KOPT-K1 (cell line): ENCODE measurements around the gene FGF10.

Source experiments
- H3K27ac ChIP-seq: fragments of 200-600 bp; sonication (generic); 2 replicates; pipeline ENCODE4 v1.5.1; 2016; ENCODE audit warnings: antibody characterized with exemption, mild to moderate bottlenecking, low read depth, low read length; ENCODE audit not compliant: poor library complexity, severe bottlenecking
- H3K36me3 ChIP-seq: fragments of 200-600 bp; sonication (generic); 2 replicates; pipeline ENCODE4 v1.5.1; 2017; ENCODE audit warnings: antibody characterized with exemption, mild to moderate bottlenecking, low read length, moderate library complexity; ENCODE audit not compliant: insufficient read depth
- H3K9me3 ChIP-seq: fragments of 200-600 bp; sonication (generic); 2 replicates; pipeline ENCODE4 v1.5.1; 2017; ENCODE audit warnings: antibody characterized with exemption, low read length, mild to moderate bottlenecking; ENCODE audit not compliant: insufficient read depth, poor library complexity, severe bottlenecking

The FGF10 gene

DNA sequence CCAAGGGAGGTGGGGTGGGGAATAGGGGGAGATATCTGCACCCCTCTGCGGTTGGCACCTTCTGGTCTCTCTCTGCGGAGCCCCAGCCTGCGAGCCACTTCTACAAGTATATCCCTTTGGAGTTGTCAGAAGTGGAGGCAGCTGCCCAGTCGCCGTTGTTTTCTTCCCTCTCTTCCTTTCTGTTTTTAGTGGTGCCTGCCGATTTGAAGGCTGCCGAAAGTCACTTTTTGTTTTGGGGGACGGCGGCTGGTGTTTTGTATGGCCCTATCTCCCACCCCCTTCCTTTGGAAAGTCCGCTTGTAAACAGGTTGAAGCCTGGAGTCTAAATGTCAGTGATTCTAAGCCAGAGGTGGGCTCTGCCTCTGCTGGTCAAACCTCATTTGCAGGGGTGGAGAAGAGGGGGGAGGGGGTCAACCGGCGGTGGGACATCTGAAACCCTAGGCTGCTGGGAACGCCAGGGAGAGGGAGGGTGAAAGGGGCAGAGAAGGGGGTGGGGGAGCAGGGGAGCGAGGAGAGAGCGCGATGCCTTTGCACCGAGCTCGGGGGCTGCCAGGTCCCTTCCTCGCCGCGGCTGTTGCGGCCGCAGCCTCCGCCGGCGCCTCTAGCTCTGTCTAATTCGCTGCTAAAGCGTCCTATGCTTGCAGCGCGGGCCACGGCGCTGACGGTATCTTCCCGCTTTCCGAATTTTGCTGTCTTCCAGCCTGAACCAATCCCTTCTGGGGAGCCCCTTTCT lies at the start of gene FGF10:
TSS of gene FGF10 (minus strand) at position 331 of the 733 bp plus-strand sequence. CDS start 738 bp downstream, outside the sequence.
- no peak within 1 kb of the TSS for H3K27ac ChIP-seq
- no peaks in the 10 kb centered on the region for H3K9me3 ChIP-seq
- no peaks in the 10 kb centered on the region for H3K36me3 ChIP-seq

DNA sequence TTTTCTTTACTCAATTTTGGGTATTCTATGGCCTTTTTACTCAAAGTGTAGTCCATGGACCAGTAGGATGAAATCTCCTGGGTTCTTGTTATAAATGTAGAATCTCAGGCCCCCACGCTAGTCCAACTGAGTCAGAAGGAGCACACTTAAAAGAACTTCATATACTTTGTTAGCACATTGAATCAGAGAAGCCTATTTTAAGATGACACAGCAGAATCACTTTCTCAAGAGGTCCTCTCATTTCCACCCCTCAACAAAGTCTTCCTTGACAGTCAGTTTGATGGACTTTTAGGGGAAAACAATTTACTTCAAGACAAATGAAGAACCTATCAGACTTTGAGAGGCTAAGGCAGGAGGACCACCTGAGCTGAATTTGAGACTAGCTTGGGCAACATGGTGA lies 37.7 kb upstream of the FGF10 start:
- Histone ChIP-seq H3K36me3 (no peaks in the 10 kb centered on the region), H3K9me3 (no peaks in the 10 kb centered on the region), H3K27ac (no peak overlapping the region)

DNA sequence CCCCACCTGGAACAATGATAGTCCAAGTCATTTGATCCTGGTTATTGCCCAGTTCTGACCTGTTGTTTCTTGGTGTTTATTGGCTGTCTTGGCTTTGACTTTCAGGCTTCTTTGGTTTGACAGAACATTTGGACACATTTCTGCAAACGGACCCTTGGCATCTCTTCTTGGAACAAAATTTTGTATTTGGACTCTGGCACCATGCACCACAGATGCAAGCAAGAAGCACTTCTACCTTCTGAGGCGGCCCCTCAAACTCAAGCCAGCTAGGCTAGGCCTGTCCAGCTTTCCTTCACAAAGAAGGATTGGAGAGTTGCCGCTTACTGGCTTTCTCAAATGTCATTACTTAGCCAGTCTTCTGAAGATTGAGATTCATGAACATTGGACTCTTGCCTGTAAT lies 23.1 kb upstream of the FGF10 start:
- no peaks in the 10 kb centered on the region for H3K9me3 ChIP-seq
- H3K27ac ChIP-seq, result no peak overlapping the region
- H3K36me3 ChIP-seq, result no peaks in the 10 kb centered on the region

DNA sequence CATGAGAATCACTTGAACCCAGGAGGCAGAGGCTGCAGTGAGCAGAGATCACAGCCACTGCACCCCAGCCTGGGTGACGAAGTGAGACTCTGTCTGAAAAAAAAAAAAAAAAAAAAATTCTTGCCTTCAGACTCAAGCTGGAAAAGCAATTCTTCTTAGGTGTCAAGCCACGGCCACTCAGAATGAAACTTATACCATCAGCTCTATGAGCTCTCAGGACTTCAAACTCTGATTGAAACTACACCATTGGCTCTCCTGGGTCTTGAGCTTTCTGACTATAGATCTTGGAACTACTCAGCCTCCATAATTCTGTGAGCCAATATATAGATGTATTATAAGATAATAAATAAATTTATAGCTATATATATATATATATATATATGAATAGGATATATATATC lies 12.9 kb upstream of the FGF10 start:
- H3K27ac ChIP-seq, result no peak overlapping the region
- no peaks in the 10 kb centered on the region for H3K9me3 ChIP-seq

DNA sequence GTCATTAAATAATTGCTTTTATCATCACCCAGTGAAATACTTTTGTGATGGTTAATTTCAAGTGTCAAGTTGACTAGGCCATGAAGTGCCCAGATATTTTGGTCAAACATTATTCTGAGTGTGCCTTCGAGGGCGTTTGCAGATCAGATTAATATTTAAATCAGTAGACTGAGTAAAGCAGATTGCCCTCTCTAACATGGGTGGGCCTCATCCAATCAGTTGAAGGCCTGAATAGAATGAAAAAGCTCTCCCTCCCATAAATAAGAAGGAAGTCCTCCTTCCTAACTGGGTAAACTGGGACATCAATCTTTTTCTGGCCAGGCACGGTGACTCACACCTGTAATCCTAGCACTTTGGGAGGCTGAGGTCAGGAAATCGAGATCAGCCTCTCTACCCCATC lies 12.4 kb upstream of the FGF10 start:
- Histone ChIP-seq H3K27ac (no peak overlapping the region), H3K36me3 (no peaks in the 10 kb centered on the region), H3K9me3 (no peaks in the 10 kb centered on the region)

More for the DNA sequence above, 12.9 kb upstream of the FGF10 start:
- H3K36me3 ChIP-seq, result no peaks in the 10 kb centered on the region

DNA sequence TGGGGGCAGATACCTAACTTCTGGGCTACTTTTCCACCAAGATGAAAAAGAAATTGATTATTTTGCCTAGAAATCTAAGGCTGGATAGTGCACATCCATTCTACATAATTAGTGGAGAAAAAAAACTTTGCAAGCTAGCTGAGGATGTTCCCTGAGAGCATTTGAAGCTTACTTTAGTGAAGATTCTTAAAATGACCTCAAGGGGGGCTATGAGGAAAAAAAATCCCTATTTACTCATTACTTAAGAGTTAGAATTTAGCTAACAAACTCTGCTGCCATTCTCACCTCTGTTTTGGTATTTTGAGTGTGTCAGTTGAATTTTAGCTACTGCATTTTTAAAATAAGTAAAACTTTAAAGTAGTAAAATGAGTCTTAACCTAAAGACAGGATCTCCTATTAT lies 9.2 kb upstream of the FGF10 start:
- Histone ChIP-seq H3K9me3 (no peaks in the 10 kb centered on the region), H3K36me3 (no peaks in the 10 kb centered on the region), H3K27ac (no peak overlapping the region)

DNA sequence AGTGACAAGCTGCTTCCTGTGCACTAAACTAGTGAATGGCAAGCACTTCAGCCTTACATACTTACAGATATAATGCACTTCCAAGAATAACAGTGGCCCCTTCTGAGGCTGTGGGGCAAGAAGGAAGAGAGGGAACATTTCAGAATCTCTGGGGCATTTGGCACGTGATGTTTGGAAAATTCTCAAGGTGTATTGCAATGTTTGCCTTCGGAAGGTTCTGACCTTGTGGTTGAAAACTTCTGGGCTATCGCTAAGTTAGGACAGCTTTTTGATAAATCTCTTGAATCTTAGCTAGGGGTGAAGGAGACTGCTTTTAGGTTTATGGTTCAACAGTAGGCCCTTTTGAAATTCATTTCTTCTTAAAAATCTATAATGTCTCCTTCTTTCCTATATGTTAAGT lies 7.1 kb upstream of the FGF10 start:
- H3K36me3 ChIP-seq, result no peaks in the 10 kb centered on the region
- H3K27ac ChIP-seq, result no peak overlapping the region
- no peaks in the 10 kb centered on the region for H3K9me3 ChIP-seq

DNA sequence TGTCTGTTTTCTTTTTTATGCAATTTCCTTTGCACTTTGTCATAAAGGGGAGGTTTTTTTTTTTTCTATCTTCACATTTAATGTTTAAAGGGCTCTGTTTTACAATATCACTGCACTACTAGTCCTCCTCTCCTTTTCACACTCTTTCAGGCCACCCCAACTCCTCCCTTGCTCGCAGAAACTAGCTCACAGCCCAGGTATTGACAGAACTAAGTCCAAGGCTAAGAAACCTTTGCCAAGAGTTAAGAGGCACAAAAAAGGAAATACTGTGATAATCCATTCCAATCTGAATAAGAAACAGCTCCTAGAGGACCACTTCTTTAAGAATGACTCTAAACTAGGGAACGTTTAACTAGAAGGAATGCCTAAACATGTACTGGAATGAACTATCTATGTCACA lies 1.1 kb upstream of the FGF10 start:
- Histone ChIP-seq H3K36me3 (no peaks in the 10 kb centered on the region), H3K9me3 (no peaks in the 10 kb centered on the region), H3K27ac (no peak overlapping the region)

DNA sequence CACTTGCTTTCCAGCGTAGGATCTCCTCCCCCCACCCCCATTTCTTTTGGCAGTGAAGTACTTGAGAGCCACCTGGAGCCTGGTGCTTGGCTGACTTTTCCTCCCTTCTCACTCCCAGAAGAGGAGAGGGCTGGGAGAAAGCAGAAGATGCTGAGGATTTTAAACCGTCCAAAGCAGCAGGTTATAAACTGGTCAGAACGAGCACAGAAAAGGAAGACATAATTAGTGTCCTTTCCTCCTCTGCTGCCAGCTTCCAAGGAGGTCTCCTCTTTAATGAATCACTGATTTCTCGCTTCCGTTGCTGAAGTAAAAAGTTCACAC lies 563 bp upstream of the FGF10 start:
- H3K27ac ChIP-seq, result no peak overlapping the region
- H3K36me3 ChIP-seq, result no peaks in the 10 kb centered on the region
- H3K9me3 ChIP-seq, result no peaks in the 10 kb centered on the region

DNA sequence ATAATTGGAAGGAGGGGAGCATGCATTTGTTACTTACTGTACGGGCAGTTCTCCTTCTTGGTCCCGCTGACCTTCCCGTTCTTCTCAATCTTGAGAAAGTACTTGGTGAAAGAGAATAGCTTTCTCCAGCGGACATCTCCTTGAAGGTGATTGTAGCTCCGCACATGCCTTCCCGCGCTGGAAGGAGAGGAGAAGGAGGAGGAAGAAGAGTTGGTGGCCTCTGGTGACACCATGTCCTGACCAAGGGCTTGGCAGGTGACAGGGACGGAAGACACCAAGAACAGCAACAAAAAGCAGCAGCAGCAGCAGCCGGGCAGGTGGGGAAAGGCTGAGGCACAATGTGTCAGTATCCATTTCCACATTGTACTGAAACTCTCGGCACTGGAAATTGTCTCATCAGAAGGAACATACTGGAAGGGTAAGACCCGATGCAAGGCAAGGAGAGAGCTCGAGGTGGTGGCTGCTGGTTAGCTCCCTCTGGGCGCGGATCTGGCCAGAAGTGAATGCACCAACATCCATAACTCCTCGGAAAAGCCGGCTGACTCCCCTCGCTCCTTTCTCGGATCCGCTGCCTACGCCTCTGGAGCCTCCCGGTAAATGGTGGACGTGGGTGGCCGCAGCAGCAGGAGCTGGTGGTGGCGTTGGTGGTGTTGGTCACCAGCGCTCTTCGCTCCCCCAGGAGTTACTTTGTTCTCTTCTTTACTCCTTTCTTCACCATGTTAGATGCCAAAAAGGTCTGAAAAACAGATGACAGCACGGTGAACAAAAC lies 715 bp downstream of the FGF10 start:
- no peaks in the 10 kb centered on the region for H3K36me3 ChIP-seq
- H3K9me3 ChIP-seq, result no peaks in the 10 kb centered on the region
- no peak overlapping the region for H3K27ac ChIP-seq

DNA sequence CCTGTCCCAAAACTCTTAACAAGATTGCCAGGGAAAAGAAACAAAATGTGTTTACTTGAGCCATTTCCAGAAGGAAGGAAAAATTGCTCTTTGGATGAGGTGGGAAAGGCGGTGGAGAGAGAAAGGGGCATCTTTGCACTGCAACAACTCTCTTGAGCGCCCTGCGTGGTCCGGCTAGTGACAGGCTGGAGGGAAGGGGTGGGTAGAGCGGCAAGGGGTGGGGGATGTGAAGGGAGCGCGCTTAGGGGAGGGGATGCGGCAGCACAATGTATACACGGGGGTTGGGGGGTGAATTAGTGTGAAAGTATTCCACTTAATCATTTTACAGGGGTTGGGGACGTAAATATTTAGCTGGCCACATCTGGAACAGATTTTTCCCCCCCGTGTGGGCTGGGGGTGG lies 1.3 kb downstream of the FGF10 start:
- no peak overlapping the region for H3K27ac ChIP-seq
- no peaks in the 10 kb centered on the region for H3K9me3 ChIP-seq
- no peaks in the 10 kb centered on the region for H3K36me3 ChIP-seq

DNA sequence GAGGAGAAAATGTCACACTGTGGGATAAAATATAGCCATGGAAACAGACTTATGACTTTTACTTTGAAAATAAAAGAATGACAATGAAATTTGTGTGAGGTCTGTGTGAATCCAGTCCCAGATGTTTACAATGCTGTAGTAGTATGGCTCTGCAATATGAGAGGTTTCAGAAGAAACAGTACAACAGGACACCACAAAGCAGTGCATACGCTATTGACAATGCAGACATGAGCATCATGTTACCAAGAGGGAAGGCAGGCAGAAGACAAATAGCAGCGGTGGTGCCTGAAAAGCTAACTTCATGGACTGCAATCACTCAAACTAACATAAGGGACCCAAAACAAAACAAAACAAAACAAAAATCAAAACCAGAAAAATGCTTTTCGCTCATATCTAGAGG lies 1.8 kb downstream of the FGF10 start:
- Histone ChIP-seq H3K36me3 (no peaks in the 10 kb centered on the region), H3K9me3 (no peaks in the 10 kb centered on the region), H3K27ac (no peak overlapping the region)

DNA sequence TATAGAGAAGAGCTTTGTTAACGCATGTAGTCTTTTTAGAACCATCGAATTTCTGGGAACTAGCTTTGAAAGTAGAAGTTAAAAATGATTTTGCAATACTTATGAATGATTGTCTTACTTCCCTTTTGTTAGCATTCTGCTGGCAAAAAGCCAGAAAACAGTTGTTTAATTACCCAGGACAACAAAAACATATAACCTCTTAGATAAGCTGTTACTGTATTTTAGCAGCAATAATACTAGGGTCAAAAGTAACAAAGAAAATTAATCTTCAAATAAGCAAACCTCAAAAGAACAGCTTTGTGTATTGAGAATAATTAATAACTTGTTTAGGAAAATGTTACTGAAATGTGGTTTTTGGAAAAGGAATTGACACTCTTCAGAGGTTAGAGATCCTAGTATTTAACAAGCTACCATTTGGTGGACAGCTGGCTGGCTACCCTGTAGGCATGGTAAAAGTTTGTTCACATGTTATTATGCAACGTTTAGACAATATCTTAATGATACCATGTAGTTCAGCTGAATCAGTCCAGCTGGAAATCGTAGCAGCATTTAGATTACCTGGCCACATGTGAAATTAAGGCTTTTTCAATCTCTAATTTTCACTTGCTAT lies 3.8 kb downstream of the FGF10 start:
- no peak overlapping the region for H3K27ac ChIP-seq
- H3K36me3 ChIP-seq, result no peaks in the 10 kb centered on the region
- no peaks in the 10 kb centered on the region for H3K9me3 ChIP-seq

DNA sequence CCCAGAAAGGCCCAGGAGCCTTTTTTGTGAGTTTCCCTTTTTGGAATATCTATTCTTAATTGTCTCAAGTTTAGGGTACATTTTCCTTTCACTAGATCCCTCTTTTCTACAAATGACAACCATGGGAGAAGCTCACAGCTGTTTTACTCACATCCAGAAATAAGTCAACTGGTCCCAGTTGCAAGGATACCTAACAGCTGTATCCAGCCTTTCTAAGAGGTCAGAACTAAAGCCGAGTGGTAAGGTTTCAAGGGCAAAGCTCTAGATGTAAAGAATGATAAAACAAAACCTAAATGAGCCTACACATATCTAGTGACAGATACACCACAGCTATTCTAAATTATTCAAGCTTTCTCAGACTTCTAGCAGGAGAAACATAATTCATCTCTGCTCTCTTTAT lies 4.4 kb downstream of the FGF10 start:
- H3K27ac ChIP-seq, result no peak overlapping the region
- no peaks in the 10 kb centered on the region for H3K36me3 ChIP-seq
- no peaks in the 10 kb centered on the region for H3K9me3 ChIP-seq

DNA sequence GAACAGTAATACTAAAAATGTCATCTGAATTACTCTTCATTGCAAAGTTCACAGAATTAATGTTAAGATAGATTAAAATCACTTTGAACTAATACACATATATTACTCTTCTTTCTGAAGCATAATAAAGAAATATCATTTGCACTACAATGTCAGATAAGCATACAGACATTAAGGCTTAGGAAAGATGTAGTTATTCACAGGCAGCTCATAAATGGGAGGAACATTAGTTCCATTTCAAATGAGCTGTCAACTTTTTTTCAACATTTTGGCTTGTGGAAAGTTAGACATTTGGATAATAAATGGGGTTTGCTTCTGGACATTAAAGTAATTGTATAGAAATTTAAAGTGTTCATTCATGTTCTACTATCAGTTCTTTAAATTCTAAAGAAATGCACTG lies 6.3 kb downstream of the FGF10 start:
- no peak overlapping the region for H3K27ac ChIP-seq
- no peaks in the 10 kb centered on the region for H3K36me3 ChIP-seq
- no peaks in the 10 kb centered on the region for H3K9me3 ChIP-seq

DNA sequence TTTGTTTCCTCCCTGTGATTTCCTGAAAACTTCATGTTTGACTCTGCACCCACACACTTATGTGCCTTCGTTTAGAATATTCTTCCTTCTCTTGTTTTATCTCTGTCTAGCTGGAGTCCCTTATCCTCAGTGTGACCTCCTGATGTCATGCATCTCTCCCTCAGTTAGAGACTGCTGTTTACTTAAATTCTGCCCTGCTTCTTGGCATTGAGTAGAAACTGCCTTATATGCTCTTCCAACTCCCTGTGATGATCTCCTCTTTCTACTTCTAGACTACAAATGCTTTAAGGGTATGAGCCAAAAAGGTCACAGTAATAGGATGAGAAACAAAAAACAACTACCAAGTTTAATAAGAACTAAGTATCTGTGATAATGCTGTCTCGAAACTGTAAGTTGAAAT lies 12.2 kb downstream of the FGF10 start:
- H3K9me3 ChIP-seq, result no peaks in the 10 kb centered on the region
- no peak overlapping the region for H3K27ac ChIP-seq
- H3K36me3 ChIP-seq, result no peaks in the 10 kb centered on the region
